ENCODE measurements around the gene GPT2.

DNA sequence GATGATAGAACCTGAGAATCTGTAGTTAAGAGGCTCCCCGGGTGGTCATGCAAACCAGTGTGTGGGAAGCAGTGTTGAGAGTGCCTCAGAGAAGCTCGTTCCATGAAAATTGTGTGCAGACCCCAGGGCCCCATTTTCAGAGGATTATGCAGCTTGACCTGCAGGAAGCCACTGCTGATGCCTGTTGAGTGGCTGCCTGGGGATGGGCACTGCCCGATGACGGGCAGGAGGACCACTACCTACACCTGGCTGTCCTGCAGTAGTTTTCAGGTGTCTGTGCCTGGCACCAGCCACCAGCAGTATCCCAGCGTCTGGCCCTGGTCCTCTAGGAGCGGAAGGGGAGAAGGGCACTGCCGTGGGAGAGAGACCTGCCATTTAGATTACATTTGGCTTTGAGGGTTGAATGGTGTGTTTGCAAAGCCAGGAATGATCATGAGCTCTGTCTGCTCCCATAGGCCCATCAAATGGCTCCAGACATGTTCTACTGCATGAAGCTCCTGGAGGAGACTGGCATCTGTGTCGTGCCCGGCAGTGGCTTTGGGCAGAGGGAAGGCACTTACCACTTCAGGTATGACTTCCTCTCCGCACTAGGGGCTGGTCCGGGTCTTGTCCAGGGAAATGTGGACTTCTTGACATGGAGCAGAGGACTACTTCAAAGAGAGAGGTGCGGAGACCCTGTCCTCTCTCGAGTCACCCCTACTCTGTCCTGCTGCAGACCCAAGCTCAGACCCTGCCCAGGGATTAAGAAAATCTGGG, 42.5 kb downstream of the GPT2 start:
- TF ChIP-seq, protein P1, sequence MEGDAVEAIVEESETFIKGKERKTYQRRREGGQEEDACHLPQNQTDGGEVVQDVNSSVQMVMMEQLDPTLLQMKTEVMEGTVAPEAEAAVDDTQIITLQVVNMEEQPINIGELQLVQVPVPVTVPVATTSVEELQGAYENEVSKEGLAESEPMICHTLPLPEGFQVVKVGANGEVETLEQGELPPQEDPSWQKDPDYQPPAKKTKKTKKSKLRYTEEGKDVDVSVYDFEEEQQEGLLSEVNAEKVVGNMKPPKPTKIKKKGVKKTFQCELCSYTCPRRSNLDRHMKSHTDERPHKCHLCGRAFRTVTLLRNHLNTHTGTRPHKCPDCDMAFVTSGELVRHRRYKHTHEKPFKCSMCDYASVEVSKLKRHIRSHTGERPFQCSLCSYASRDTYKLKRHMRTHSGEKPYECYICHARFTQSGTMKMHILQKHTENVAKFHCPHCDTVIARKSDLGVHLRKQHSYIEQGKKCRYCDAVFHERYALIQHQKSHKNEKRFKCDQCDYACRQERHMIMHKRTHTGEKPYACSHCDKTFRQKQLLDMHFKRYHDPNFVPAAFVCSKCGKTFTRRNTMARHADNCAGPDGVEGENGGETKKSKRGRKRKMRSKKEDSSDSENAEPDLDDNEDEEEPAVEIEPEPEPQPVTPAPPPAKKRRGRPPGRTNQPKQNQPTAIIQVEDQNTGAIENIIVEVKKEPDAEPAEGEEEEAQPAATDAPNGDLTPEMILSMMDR (IDR thresholded peaks at IDR 0.05; ENCODE audit: insufficient read depth, low read length), result no peak
- TF ChIP-seq, protein P2, sequence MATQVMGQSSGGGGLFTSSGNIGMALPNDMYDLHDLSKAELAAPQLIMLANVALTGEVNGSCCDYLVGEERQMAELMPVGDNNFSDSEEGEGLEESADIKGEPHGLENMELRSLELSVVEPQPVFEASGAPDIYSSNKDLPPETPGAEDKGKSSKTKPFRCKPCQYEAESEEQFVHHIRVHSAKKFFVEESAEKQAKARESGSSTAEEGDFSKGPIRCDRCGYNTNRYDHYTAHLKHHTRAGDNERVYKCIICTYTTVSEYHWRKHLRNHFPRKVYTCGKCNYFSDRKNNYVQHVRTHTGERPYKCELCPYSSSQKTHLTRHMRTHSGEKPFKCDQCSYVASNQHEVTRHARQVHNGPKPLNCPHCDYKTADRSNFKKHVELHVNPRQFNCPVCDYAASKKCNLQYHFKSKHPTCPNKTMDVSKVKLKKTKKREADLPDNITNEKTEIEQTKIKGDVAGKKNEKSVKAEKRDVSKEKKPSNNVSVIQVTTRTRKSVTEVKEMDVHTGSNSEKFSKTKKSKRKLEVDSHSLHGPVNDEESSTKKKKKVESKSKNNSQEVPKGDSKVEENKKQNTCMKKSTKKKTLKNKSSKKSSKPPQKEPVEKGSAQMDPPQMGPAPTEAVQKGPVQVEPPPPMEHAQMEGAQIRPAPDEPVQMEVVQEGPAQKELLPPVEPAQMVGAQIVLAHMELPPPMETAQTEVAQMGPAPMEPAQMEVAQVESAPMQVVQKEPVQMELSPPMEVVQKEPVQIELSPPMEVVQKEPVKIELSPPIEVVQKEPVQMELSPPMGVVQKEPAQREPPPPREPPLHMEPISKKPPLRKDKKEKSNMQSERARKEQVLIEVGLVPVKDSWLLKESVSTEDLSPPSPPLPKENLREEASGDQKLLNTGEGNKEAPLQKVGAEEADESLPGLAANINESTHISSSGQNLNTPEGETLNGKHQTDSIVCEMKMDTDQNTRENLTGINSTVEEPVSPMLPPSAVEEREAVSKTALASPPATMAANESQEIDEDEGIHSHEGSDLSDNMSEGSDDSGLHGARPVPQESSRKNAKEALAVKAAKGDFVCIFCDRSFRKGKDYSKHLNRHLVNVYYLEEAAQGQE (IDR thresholded peaks at IDR 0.05; ENCODE audit: insufficient replicate concordance, low read depth), result no peak
- no peak for TF ChIP-seq POLR2AphosphoS5 (IDR thresholded peaks at IDR 0.05; ENCODE audit: low read depth)
